22Rv1 (cell line): Measurements from ENCODE around the gene TGFB2.

ENCODE experiments used
- H3K27ac ChIP-seq: fragments of 450-650 bp; 2 replicates; pipeline ENCODE4 v1.5.1; 2017
- ZFX ChIP-seq: fragments of 450-650 bp; IDR thresholded peaks from 2 replicates; pipeline ENCODE4 v1.6.1; 2017; ENCODE audit warnings: antibody characterized with exemption, borderline replicate concordance
- TF ChIP-seq, protein P1 (sequence below): fragments of 450-650 bp; IDR thresholded peaks from 2 replicates; pipeline ENCODE4 v1.5.1; 2017; ENCODE audit warnings: mild to moderate bottlenecking

The TGFB2 gene

DNA sequence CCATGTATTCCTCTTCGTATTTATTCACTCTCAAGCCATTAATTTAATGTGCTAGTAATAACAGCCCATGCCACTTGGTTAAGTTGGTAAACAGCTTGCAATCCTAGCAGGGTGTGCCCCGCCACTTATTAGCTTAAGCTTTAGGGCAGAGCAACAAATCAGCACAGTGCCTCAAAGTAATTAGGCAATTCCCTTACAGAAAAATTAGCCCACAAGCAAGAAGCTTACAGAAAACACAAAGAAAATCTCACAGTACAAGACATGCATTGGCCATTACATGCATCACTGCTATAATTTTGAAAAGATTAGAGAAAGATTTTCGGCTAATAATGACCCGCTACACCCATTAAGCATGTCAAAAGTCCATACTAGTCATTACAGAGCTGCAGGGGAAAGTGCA is 47.6 kb downstream of the TGFB2 start:
- no peak overlapping the region for H3K27ac ChIP-seq
- TF ChIP-seq ZFX: no peak
- TF ChIP-seq, protein P1, sequence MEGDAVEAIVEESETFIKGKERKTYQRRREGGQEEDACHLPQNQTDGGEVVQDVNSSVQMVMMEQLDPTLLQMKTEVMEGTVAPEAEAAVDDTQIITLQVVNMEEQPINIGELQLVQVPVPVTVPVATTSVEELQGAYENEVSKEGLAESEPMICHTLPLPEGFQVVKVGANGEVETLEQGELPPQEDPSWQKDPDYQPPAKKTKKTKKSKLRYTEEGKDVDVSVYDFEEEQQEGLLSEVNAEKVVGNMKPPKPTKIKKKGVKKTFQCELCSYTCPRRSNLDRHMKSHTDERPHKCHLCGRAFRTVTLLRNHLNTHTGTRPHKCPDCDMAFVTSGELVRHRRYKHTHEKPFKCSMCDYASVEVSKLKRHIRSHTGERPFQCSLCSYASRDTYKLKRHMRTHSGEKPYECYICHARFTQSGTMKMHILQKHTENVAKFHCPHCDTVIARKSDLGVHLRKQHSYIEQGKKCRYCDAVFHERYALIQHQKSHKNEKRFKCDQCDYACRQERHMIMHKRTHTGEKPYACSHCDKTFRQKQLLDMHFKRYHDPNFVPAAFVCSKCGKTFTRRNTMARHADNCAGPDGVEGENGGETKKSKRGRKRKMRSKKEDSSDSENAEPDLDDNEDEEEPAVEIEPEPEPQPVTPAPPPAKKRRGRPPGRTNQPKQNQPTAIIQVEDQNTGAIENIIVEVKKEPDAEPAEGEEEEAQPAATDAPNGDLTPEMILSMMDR: no peak

DNA sequence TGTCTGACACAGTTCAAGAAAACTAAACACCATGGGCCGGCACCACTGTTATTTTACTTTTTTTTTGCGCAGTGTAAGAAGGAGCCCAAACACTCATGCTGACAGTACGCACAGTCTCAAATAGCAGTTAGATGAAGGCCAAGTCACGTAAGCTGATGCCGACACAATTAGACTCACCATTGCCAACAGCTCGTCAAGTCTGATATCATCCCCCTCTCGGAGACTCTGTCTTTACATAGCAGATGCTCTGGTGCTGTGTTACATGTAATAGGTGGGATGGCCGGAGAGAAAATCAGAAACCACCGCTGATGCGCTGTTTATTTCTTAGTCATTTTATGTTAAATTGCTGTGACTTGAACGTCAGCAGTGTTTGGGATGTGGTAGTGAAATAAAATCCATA is 49.3 kb downstream of the TGFB2 start:
- no peak overlapping the region for H3K27ac ChIP-seq

DNA sequence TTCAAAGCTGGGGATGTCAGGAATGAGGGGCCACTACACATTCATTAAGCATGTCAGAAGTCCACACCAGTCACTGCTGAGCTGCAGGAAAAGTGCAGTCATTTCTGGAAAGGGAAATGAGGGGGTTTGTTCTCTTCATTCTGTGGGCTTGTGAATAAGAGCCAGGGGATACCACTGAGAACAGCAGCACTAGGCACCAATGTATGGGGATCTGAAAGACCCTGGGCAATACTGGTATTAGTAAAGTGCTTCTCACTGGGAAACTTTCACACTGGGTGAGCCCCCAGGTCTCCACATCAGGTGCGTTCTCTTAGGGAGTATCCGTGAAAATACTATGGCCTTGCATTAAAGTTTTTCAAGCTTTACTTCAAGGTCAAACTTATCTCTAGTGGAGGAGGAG is 49.9 kb downstream of the TGFB2 start:
- TF ChIP-seq, protein P1: no peak
- TF ChIP-seq ZFX: no peak
- no peak overlapping the region for H3K27ac ChIP-seq

More for the DNA sequence above, 49.3 kb downstream of the TGFB2 start:
- TF ChIP-seq, protein P1: no peak
- TF ChIP-seq ZFX: no peak

DNA sequence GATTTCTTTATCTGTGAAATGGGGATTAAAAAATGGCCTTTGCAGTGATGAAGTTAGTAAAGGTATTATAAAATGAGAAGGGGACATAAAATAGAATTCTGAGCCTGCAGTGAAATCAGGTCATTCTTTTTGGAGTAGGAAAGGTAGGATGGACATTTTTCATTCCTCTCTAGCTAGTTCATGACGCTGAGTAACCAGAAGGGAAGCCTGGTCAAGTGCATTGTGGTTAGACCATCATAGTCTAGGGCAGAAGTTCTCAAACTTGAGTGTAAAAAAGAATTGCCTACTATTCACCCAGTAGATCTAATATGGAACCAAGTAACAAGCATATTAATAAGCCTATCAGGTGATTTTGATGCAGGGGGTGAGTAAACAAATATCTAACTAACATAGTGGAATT is 50.8 kb downstream of the TGFB2 start:
- H3K27ac ChIP-seq: no peak overlapping the region
- TF ChIP-seq, protein P1: no peak
- no peak for TF ChIP-seq ZFX

DNA sequence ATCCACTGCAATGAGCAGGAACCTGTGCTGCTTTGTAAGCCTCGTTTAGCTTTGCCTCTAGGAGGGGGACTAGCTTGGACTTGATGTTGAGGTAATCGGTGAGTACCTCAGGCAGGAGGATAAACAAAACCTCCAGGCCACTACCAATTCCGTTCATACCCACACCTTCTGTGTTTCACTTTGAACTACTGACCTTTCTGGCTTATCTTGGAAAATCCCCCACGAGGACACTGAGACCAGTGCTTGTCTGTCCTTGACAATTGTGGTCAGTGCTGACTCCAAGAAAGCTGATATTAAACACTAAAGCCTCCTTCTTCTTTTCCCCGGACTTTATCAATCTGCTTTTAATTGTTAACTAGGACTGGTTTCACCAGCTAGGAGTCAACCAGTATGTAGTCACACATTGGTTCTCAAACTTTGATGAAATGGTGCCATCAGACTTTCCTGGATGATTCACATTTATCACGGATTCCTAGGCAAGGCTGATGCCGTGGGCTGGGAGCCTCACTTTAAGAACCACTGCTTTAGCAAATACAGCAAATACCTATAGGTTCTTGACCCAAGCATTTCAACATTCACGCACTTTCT is 52.7 kb downstream of the TGFB2 start:
- TF ChIP-seq, protein P1: no peak
- no peak for TF ChIP-seq ZFX
- no peak overlapping the region for H3K27ac ChIP-seq

DNA sequence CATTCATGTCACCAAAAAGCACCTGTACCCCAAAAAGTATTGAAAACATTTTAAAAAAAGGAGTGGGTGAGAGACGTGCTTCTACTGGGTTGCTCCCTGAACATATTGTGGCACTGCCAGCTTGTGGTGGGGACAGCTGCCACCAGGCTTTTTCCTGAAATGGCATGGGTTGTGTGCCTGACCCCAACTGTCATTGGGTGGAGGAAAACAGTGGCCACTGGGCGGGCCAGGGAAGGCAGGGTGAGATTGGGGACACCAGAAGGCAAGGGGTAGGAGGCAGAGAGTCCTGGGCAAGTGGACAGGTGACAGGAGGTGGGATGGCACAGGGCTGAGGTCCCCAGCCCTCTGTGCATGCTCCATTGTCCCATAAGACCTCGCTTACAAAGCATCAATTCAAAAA is 55.5 kb downstream of the TGFB2 start:
- H3K27ac ChIP-seq: no peak overlapping the region
- TF ChIP-seq ZFX: no peak
- TF ChIP-seq, protein P1: no peak

DNA sequence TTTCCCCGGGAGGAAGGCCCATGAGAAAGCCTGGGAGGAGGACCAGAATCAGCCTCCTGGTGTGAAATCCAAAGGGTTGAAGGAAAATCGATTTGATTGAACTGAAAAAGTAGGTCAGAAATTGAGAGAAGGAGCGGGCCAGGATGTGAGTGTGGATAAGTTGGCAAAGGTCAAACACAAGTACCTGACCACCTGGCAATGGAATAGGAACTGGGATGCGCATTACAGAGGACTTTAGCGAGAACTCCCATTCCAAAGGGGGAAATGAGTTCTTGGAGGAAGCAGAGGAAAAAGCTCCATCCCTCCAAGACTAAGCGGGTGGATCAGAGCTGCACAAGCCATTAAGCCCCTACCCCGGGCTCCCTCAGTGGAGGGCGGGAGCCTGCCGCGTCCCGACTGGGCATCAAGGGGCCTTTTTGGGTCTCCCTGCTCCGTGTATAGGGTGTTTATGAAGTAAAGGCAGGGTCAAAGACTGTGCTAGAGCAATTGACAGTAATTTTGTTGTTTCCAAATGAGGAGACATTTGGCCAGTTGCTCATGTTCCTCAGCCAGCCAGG is 56.4 kb downstream of the TGFB2 start:
- H3K27ac ChIP-seq: no peak overlapping the region
- no peak for TF ChIP-seq ZFX
- TF ChIP-seq, protein P1: no peak
